Mammary epithelial cell (primary cell): ENCODE data around the gene UGT1A7.

Experiments
- EZH2 ChIP-seq: IDR thresholded peaks from 2 replicates; pipeline ENCODE4 v1.6.1; 2012; ENCODE audit warnings: low read length, inconsistent platforms, borderline replicate concordance
- TF ChIP-seq, protein P1 (sequence below), 2 donors: IDR thresholded peaks in 1 of 2; conservative IDR thresholded peaks in 1 of 2; 2 replicates each; pipeline ENCODE4 v1.5.1; 2011 to 2012; ENCODE audit warnings: inconsistent platforms in 2 of 2, low read length in 2 of 2, mild to moderate bottlenecking in 2 of 2, control low read depth in 1 of 2, low read depth in 1 of 2; ENCODE audit not compliant: insufficient read depth in 1 of 2; ENCODE audit errors: extremely low read depth in 1 of 2

DNA sequence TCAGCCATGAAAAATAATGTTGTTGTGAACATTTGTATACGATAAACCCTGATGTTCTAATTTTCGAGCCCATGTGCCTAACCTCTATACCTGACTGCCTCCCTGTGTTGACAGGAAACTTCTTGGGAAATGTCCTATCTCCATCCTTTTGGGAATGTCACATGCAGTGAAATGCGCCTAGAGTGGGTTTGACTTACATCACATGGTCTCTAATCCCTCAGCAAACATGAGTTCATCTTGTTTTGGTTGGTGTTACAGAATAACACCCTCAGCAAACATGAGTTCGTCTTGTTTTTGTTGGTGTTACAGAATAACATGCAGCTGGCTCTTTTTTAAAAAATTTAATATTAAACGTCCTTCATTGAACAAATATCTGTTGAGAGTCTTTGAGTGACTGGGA, 6.6 kb downstream of the UGT1A7 start:
- TF ChIP-seq, protein P1, sequence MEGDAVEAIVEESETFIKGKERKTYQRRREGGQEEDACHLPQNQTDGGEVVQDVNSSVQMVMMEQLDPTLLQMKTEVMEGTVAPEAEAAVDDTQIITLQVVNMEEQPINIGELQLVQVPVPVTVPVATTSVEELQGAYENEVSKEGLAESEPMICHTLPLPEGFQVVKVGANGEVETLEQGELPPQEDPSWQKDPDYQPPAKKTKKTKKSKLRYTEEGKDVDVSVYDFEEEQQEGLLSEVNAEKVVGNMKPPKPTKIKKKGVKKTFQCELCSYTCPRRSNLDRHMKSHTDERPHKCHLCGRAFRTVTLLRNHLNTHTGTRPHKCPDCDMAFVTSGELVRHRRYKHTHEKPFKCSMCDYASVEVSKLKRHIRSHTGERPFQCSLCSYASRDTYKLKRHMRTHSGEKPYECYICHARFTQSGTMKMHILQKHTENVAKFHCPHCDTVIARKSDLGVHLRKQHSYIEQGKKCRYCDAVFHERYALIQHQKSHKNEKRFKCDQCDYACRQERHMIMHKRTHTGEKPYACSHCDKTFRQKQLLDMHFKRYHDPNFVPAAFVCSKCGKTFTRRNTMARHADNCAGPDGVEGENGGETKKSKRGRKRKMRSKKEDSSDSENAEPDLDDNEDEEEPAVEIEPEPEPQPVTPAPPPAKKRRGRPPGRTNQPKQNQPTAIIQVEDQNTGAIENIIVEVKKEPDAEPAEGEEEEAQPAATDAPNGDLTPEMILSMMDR (conservative IDR thresholded peaks at IDR 0.05 in 1 of 2, IDR thresholded peaks at IDR 0.05 in 1 of 2; ENCODE audit: extremely low read depth in 1 of 2, insufficient read depth in 1 of 2, low read depth in 1 of 2, low read length in 2 of 2) = no peak
- TF ChIP-seq EZH2 = no peak
